DND-41 (cell line): ENCODE results near the gene TOR1A.

Experiments used
- ATAC-seq: fragments of 200-7000 bp; cut with Tn5 transposase; 3 replicates; pipeline ENCODE4 v1.9.1; 2021; ENCODE audit warnings: low read depth; ENCODE audit not compliant: insufficient read depth
- DNase-seq: peaks from one replicate; pipeline ENCODE4 v3.0.0-alpha.2; 2020
- H2AFZ ChIP-seq: 2 replicates; pipeline ENCODE4 v1.6.0; 2012; ENCODE audit warnings: low read depth, low read length
- H3K27ac ChIP-seq: 2 replicates; pipeline ENCODE4 v1.5.1; 2012; ENCODE audit warnings: low read length, inconsistent platforms
- H3K27me3 ChIP-seq: fragments of 200-600 bp; sonication (generic); 2 replicates; pipeline ENCODE4 v1.6.0; 2012; ENCODE audit warnings: low read length, mild to moderate bottlenecking, inconsistent platforms; ENCODE audit not compliant: insufficient read depth, poor library complexity
- H3K36me3 ChIP-seq: 2 replicates; pipeline ENCODE4 v1.5.1; 2012; ENCODE audit warnings: low read length, inconsistent platforms; ENCODE audit not compliant: insufficient read depth
- H3K4me1 ChIP-seq: 2 replicates; pipeline ENCODE4 v1.5.1; 2012; ENCODE audit warnings: mild to moderate bottlenecking, low read length; ENCODE audit not compliant: insufficient read depth
- H3K4me2 ChIP-seq: 2 replicates; pipeline ENCODE4 v1.6.0; 2012; ENCODE audit warnings: mild to moderate bottlenecking, moderate library complexity, low read length, inconsistent platforms; ENCODE audit not compliant: insufficient read depth
- H3K4me3 ChIP-seq, 2 experiments: fragments of 200-600 bp in 1 of 2; shearing (Covaris generic) in 1 of 2; 2 replicates each; pipeline ENCODE4 v1.5.1; 2012 to 2016; ENCODE audit warnings: inconsistent platforms in 2 of 2, low read length in 2 of 2, mild to moderate bottlenecking in 2 of 2, low read depth in 1 of 2, moderate library complexity in 1 of 2
- H3K79me2 ChIP-seq: 2 replicates; pipeline ENCODE4 v1.6.0; 2012; ENCODE audit warnings: low read length, inconsistent platforms; ENCODE audit not compliant: insufficient read depth
- H3K9ac ChIP-seq: 2 replicates; pipeline ENCODE4 v1.6.0; 2012; ENCODE audit warnings: low read depth, mild to moderate bottlenecking, inconsistent platforms, low read length, moderate library complexity
- H3K9me3 ChIP-seq: 2 replicates; pipeline ENCODE4 v1.5.1; 2012; ENCODE audit warnings: low read length, moderate library complexity, mild to moderate bottlenecking, inconsistent platforms; ENCODE audit not compliant: insufficient read depth, severe bottlenecking
- H4K20me1 ChIP-seq: 2 replicates; pipeline ENCODE4 v1.6.0; 2012; ENCODE audit warnings: low read length; ENCODE audit not compliant: insufficient read depth
- EZH2 ChIP-seq: IDR thresholded peaks from 3 replicates; pipeline ENCODE4 v1.6.1; 2012; ENCODE audit warnings: borderline replicate concordance, low read depth, mild to moderate bottlenecking, moderate library complexity, low read length, inconsistent platforms; ENCODE audit not compliant: severe bottlenecking
- TF ChIP-seq, protein P1 (sequence below): IDR thresholded peaks from 2 replicates; pipeline ENCODE4 v1.5.1; 2012; ENCODE audit warnings: borderline replicate concordance, low read length, moderate library complexity, mild to moderate bottlenecking; ENCODE audit not compliant: poor library complexity, severe bottlenecking; ENCODE audit errors: extremely low read depth

TOR1A gene

DNA sequence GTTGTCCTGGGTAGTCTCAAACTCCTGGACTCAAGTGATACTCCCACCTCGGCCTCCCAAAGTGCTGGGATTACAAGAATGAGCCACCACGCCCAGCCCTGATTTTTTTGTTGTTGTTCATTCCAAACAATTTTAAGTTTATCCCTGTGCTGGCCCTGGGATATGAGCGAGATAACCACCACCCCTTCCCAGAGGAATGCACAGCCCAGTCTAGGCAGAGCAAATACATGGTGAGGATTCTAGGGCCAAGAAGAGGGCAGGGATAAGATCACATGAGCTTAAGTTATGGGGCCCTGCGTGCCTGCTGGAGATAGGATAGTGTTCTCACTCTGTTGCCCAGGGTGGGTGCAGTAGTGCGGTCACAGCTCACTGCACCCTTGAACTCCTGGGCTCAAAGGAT lies 42.0 kb downstream of the TOR1A start:
- Histone ChIP-seq H3K4me1 (peaks cover 9% of the 10 kb centered on the region), H3K4me3 (no peak overlapping the region), H3K36me3 (no peaks in the 10 kb centered on the region), H2AFZ (no peak overlapping the region), H3K9ac (no peak overlapping the region), H3K9me3 (no peaks in the 10 kb centered on the region), H3K27me3 (peaks cover 6% of the 10 kb centered on the region), H3K4me2 (no peak overlapping the region), H4K20me1 (no peaks in the 10 kb centered on the region), H3K27ac (no peak overlapping the region), H3K79me2 (no peaks in the 10 kb centered on the region)
- TF ChIP-seq, protein P1, sequence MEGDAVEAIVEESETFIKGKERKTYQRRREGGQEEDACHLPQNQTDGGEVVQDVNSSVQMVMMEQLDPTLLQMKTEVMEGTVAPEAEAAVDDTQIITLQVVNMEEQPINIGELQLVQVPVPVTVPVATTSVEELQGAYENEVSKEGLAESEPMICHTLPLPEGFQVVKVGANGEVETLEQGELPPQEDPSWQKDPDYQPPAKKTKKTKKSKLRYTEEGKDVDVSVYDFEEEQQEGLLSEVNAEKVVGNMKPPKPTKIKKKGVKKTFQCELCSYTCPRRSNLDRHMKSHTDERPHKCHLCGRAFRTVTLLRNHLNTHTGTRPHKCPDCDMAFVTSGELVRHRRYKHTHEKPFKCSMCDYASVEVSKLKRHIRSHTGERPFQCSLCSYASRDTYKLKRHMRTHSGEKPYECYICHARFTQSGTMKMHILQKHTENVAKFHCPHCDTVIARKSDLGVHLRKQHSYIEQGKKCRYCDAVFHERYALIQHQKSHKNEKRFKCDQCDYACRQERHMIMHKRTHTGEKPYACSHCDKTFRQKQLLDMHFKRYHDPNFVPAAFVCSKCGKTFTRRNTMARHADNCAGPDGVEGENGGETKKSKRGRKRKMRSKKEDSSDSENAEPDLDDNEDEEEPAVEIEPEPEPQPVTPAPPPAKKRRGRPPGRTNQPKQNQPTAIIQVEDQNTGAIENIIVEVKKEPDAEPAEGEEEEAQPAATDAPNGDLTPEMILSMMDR = no peak
- TF ChIP-seq EZH2 = no peak
- DNase-seq (no peak), ATAC-seq (no peak)

GRCh38 chr9:129781131-129781530 lies 42.8 kb downstream of the TOR1A start:
- DNase-seq = no peak
- Histone ChIP-seq H4K20me1 (no peaks in the 10 kb centered on the region; the same call in 1 of the 2 replicates), H3K4me3 (no peak overlapping the region), H3K36me3 (no peaks in the 10 kb centered on the region), H3K4me1 (peaks cover 9% of the 10 kb centered on the region), H3K27ac (no peak overlapping the region), H3K27me3 (peaks cover 7% of the 10 kb centered on the region), H3K9me3 (no peaks in the 10 kb centered on the region), H3K4me2 (no peak overlapping the region), H3K9ac (no peak overlapping the region), H3K79me2 (no peaks in the 10 kb centered on the region), H2AFZ (no peak overlapping the region)
- TF ChIP-seq, protein P1 = no peak
- TF ChIP-seq EZH2 = no peak
- no peak for ATAC-seq

GRCh38 chr9:129779560-129780190 lies 44.3 kb downstream of the TOR1A start:
- DNase-seq (no peak), ATAC-seq (no peak)
- Histone ChIP-seq H3K9me3 (no peaks in the 10 kb centered on the region), H3K4me1 (peaks cover 9% of the 10 kb centered on the region), H3K9ac (no peak overlapping the region), H3K4me2 (no peak overlapping the region), H3K27me3 (peaks cover 7% of the 10 kb centered on the region), H4K20me1 (no peaks in the 10 kb centered on the region; the same call in 1 of the 2 replicates), H3K79me2 (no peaks in the 10 kb centered on the region), H3K4me3 (no peak overlapping the region), H3K27ac (no peak overlapping the region), H3K36me3 (no peaks in the 10 kb centered on the region), H2AFZ (no peak overlapping the region)
- TF ChIP-seq EZH2 = no peak
- TF ChIP-seq, protein P1 = no peak
